ENCODE data around the gene PKNOX2. TPM values are rescaled to one million over a fixed set of nuclear protein-coding genes. Genes with fewer than 3 reads are reported as not detected.

Gene PKNOX2
- total RNA-seq, 2 donors from 2014 or later: 4.0 to 6.9 TPM

DNA sequence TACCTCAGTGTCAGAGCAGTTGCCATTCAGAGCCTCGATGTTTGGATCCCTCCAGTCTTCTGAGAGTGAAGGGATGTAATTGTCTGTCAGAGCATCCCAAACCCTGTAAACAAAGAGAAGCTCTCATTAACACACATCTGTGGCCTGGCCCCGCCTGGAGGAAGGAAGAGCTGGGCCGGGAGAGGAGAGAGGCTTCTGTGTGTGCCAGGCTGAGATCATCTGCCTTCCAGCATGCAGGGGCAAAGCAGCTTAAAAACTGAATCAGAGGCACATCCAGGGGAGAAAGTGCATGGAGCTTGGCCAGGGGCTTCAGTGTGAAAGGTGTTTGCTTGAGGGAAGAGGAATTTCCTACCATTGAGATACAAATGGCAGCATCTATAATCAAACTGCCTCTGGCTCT is 317.0 kb downstream of the PKNOX2 start:
- peak overlapping the region; percentile 77 for H3K27ac ChIP-seq (ENCODE audit: low read depth, low read length)

More for the DNA sequence above, 317.0 kb downstream of the PKNOX2 start:
- H3K4me1 Mint-ChIP-seq: peaks cover 18% of the 10 kb centered on the region
- H3K36me3 Mint-ChIP-seq (ENCODE audit: low read depth): no peaks in the 10 kb centered on the region
- no peak overlapping the region for H3K27ac Mint-ChIP-seq
- TF ChIP-seq, protein P1, sequence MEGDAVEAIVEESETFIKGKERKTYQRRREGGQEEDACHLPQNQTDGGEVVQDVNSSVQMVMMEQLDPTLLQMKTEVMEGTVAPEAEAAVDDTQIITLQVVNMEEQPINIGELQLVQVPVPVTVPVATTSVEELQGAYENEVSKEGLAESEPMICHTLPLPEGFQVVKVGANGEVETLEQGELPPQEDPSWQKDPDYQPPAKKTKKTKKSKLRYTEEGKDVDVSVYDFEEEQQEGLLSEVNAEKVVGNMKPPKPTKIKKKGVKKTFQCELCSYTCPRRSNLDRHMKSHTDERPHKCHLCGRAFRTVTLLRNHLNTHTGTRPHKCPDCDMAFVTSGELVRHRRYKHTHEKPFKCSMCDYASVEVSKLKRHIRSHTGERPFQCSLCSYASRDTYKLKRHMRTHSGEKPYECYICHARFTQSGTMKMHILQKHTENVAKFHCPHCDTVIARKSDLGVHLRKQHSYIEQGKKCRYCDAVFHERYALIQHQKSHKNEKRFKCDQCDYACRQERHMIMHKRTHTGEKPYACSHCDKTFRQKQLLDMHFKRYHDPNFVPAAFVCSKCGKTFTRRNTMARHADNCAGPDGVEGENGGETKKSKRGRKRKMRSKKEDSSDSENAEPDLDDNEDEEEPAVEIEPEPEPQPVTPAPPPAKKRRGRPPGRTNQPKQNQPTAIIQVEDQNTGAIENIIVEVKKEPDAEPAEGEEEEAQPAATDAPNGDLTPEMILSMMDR (conservative IDR thresholded peaks at IDR 0.05): no peak
- Histone ChIP-seq H3K27me3 (ENCODE audit: control insufficient read depth, insufficient read depth, low read length, poor library complexity, severe bottlenecking) (peaks cover 6% of the 10 kb centered on the region), H3K4me1 (ENCODE audit: control insufficient read depth, insufficient read depth, low read length) (no peaks in the 10 kb centered on the region), H3K9me3 (ENCODE audit: control insufficient read depth, low read length) (peaks cover 5% of the 10 kb centered on the region), H3K36me3 (ENCODE audit: control insufficient read depth, insufficient read depth, low read length) (peaks cover 4% of the 10 kb centered on the region), H3K4me3 (ENCODE audit: low read length) (no peak overlapping the region), H3K9ac (ENCODE audit: extremely low read depth, low read length, poor library complexity, severe bottlenecking) (no peak overlapping the region)
- H3K27me3 Mint-ChIP-seq (ENCODE audit: insufficient read depth): peaks cover 36% of the 10 kb centered on the region
- H3K9me3 Mint-ChIP-seq: no peaks in the 10 kb centered on the region
- 78 to 84% methylated on average over 3 of the region's 3 CpGs for WGBS, 2 experiments (ENCODE audit: insufficient coverage in 1 of 2, insufficient read length in 1 of 2)
- H3K4me3 Mint-ChIP-seq: no peak overlapping the region
- peak; percentile 65 for DNase-seq

Other genes with a start within 250 kb of the PKNOX2 start
- gene HEPN1, start 245.5 kb upstream of the PKNOX2 start, total RNA-seq: not detected
- gene HEPACAM, start 228.7 kb upstream of the PKNOX2 start, total RNA-seq: not detected
- gene CCDC15, start 210.5 kb upstream of the PKNOX2 start, total RNA-seq: 1 to 10 TPM; 3.3 TPM
- 1 to 10 TPM; 1.0 to 1.3 TPM for gene SLC37A2, start 101.4 kb upstream of the PKNOX2 start, total RNA-seq
- gene TMEM218, start 53.1 kb upstream of the PKNOX2 start, total RNA-seq: 10 to 100 TPM; 17.9 to 18.2 TPM

Measured in endodermal cell (in vitro differentiated cells).